Activated T-cell treated with anti-CD3 and anti-CD28 coated beads for 1 hour (primary cell): ENCODE results near the gene DTNA.

Source experiments
- DNase-seq: peaks from one replicate; pipeline ENCODE4 v3.0.0-alpha.2; 2020; ENCODE audit warnings: low read depth

The DTNA gene

GRCh38 chr18:34807106-34807796 lies 97.2 kb downstream of the DTNA start:
- DNase-seq: no peak

DNA sequence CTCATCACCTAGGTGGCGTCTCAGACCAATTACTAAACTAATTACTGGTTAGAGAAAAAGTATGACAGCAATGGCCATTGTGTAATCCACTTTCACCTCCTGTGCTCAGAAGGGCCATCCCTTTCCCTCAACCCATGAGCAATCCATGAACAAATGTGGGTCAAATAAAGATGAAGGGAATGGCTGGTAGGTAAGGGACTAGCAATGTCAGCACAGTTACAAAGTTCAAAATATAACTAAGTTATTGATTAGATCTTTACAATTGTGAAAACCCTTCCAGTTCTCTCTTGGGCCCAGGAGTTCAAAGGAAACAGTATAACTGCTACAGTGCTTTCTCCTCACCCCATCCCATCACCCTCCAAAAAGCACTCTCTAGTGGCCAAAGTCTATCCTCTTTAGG lies 98.3 kb downstream of the DTNA start:
- DNase-seq: no peak

GRCh38 chr18:34809451-34810072 lies 99.5 kb downstream of the DTNA start:
- DNase-seq: no peak

GRCh38 chr18:34816183-34816582 lies 106.1 kb downstream of the DTNA start:
- DNase-seq: no peak

DNA sequence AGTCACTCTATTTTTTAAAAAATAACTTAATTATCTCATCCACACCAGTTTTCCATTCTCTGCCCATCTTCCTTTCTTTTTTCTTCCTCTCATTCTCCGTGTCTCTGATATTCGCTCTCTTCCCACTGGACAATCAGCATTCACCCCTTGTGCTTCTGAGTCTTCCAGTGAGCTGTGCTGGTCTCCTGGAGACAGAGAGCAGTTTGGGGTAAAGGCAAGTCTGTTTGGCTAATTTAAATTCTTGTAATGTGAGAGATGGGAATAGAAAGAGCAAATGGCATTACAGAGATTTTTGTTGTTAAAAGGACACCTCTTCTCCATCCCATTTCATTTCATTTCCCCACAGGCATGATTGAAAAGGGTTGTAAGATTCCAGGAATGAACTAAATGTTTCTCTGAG lies 107.5 kb downstream of the DTNA start:
- no peak for DNase-seq

DNA sequence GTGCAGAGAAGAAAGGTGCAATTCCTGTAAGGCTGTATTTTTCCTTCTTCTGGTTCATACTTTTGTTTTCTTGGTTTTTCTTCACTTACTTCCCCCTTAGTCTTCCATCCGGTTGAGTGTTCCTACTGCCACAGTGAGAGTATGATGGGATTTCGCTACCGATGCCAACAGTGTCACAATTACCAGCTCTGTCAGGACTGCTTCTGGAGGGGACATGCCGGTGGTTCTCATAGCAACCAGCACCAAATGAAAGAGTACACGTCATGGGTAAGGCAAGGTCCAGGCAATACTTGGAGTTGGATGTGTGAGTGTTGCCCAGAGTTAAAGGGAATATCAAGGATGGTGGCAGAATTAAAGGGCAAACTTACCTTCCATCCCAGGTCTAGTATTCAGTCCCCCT lies 108.0 kb downstream of the DTNA start:
- DNase-seq: no peak

DNA sequence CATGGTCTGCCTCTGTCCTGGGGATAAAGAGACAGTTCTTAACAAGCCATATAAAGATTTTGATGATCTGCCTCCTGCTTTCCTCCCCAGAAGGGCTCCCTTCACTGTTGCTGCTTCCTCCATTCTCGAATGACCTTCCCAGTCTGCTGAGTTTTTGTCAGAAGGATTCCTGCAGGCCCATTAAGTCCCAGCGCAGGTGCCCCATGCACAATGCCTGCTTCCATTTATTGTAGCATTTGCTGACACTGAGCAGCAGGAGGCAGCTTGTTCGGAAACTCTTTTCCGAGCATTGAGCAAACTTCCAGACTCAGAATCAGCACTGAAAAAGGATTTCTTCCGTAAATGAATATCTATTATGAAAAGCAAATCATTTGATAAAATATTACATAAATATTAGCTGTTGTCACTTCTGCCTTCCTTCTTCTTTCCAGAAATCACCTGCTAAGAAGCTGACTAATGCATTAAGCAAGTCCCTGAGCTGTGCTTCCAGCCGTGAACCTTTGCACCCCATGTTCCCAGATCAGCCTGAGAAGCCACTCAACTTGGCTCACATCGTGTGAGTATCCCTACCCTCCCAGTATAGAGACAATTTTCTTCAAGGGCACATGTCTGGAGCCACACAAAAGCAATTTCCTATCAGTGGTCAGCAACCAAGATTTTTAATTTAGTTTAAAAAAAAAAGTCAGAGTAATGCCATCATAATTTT lies 110.4 kb downstream of the DTNA start:
- DNase-seq: no peak

- DNase-seq: no peak
Measured at GRCh38 chr18:34821669-34822210, 111.6 kb downstream of the DTNA start.

DNA sequence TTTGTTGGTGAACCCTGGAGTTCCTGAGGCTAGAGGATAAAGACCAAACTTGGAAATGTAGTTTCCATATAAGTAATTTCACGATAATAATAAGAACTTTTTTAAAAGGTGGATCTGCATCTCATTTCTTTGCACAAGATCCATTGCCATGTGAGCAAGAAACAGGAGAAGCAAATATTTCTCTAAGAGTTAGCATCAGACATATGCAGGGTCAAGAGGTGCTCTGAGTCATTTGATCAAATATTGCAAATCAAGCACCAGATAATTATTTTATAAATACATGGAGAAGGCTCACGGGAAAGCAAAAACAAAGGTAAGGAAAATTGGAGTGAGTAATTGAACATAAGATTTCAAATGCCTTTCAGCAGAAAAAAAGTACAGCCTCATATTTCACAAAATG lies 118.0 kb downstream of the DTNA start:
- DNase-seq: no peak

- DNase-seq: no peak
Measured at GRCh38 chr18:34834897-34835296, 124.8 kb downstream of the DTNA start.

GRCh38 chr18:34835466-34835865 lies 125.4 kb downstream of the DTNA start:
- DNase-seq: no peak

GRCh38 chr18:34837769-34838272 lies 127.7 kb downstream of the DTNA start:
- no peak for DNase-seq

DNA sequence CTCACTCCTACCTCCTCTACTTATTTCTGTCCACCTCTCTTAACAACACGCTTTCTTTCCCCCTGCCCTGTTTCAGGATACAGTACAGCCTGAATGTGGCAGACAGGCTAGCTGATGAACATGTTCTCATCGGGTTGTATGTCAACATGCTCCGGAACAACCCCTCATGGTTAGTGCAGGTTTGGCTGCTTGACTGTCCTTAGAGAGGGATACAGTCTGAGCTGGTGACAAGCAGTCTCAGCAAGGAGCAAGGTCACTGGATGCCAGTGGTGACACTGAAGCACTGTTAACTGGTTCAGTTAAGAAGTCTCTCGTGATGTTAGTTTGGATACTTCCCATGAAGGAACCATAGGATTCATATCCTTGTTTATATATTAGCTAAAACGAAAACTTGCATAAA lies 128.6 kb downstream of the DTNA start:
- DNase-seq: no peak

GRCh38 chr18:34840256-34840826 lies 130.2 kb downstream of the DTNA start:
- DNase-seq: no peak

- no peak for DNase-seq
Measured at GRCh38 chr18:34841891-34842290, 131.8 kb downstream of the DTNA start.

- DNase-seq: no peak
Measured at GRCh38 chr18:34844072-34844471, 134.0 kb downstream of the DTNA start.

- no peak for DNase-seq
Measured at GRCh38 chr18:34844732-34845459, 134.8 kb downstream of the DTNA start.

GRCh38 chr18:34847408-34847807 lies 137.3 kb downstream of the DTNA start:
- no peak for DNase-seq

DNA sequence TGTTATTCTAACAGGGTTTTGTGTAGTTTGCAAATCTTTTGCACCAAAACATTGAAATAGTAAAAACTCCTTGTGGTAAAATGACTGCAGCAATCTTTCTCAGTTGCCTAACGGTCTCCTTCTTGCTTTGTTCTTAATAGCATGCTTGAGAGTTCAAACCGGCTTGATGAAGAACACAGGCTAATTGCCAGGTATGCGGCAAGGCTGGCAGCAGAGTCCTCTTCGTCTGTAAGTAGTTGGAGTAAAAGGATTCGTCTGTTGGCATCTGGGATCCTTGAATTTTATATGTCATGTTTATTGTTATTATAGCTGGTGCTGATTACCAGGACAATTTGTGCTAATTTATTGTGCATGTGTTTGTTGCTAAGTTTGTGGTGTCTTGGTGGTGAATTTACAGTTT lies 138.1 kb downstream of the DTNA start:
- no peak for DNase-seq

DNA sequence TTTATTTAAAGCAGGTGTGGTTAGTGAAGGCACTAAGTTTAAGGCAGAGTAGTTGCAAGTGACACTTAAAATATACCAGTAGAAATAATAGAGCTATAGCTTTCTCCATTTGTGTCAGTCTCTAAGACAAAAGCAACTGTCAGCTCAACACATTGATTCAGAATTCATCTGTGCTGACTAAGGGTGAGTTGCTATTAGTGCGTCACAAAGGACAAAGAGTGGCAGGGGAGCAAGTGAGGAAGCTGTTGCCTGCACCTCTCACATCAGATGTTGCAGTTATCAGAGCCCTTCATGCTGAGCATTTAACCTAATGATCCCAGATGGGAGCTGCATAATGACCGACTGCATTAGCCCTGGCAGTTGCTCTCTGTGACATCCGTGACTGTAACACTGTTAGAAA lies 138.6 kb downstream of the DTNA start:
- no peak for DNase-seq

DNA sequence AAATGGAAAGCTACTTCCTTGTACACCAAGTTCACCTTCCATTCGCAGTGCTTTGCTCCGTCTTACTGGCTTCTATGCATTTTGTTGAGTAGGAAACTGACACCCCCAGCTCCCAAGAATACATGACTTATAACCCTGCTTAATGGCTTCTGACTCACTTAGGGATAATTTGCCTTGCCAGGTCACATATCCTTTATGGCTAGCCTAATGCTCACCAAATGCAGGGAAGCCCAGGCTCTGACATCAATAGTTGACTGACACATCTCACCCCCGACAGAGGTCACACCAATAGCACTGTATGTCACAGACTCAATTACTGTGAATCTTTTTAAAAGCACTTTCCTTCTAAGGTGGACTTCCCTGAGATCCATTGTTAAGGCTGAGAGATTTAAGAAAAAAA lies 147.2 kb downstream of the DTNA start:
- no peak for DNase-seq

GRCh38 chr18:34858188-34858587 lies 148.1 kb downstream of the DTNA start:
- DNase-seq: no peak
